ENCODE data around the gene MRPL1. TPM values are rescaled to one million over a fixed set of nuclear protein-coding genes. Genes with fewer than 3 reads are reported as not detected.
"Not testable (repeated sequence)": the region's sequence is repeated elsewhere in the genome, so short reads cannot be mapped to it uniquely, and the experiment has no call there.

MRPL1 gene
- total and polyA plus RNA-seq, 2 experiments from 2014 or later: 21.5 to 21.7 TPM

- H3K9me3 ChIP-seq (ENCODE audit: low read depth); H3K9me2 ChIP-seq (ENCODE audit: insufficient read depth); H3K4me1 ChIP-seq (ENCODE audit: insufficient read depth); H3K4me2 ChIP-seq (ENCODE audit: unreplicated experiment); H3K27ac ChIP-seq; H3K9ac ChIP-seq; H2AFZ ChIP-seq; H3F3A ChIP-seq (ENCODE audit: insufficient read depth); in situ Hi-C loops (cut with MboI); H3K79me2 ChIP-seq (ENCODE audit: insufficient read depth); H3K36me3 ChIP-seq (ENCODE audit: low read depth); H4K20me1 ChIP-seq (ENCODE audit: insufficient read depth); DNase-seq; H3K4me3 ChIP-seq; H3K27me3 ChIP-seq (replicated peaks; ENCODE audit: insufficient read depth): not testable (repeated sequence)
- 90 to 91% methylated on average over 11 to 31 of the region's 44 CpGs for WGBS, 2 experiments (ENCODE audit: low coverage in 1 of 2, low lambda C conversion rate in 2 of 2, missing lambda C conversion rate in 2 of 2)
Measured at GRCh38 chr4:77983612-77984311, 121.1 kb downstream of the MRPL1 start.

- H3K4me2 ChIP-seq (ENCODE audit: unreplicated experiment): no peak overlapping the region
- H3K9me3 ChIP-seq (ENCODE audit: low read depth): no peaks in the 10 kb centered on the region
- H3K9me2 ChIP-seq (ENCODE audit: insufficient read depth): no peaks in the 10 kb centered on the region
- no peak overlapping the region for H2AFZ ChIP-seq
- H4K20me1 ChIP-seq (ENCODE audit: insufficient read depth): no peaks in the 10 kb centered on the region
- no peak for DNase-seq
- no peaks in the 10 kb centered on the region for H3K79me2 ChIP-seq (ENCODE audit: insufficient read depth)
- H3K9ac ChIP-seq: no peak overlapping the region
- H3F3A ChIP-seq (ENCODE audit: insufficient read depth): peaks cover 5% of the 10 kb centered on the region; the same call in 1 of the 2 replicates
- H3K36me3 ChIP-seq (ENCODE audit: low read depth): no peaks in the 10 kb centered on the region
- in situ Hi-C loops (cut with MboI): no loop called here
- no peaks in the 10 kb centered on the region for H3K27me3 ChIP-seq (replicated peaks; ENCODE audit: insufficient read depth)
- H3K4me1 ChIP-seq (ENCODE audit: insufficient read depth): peaks cover 10% of the 10 kb centered on the region; the same call in 1 of the 2 replicates
- H3K27ac ChIP-seq: no peak overlapping the region
- TF ChIP-seq EZH2phosphoT487 (IDR thresholded peaks at IDR 0.05; ENCODE audit: insufficient read depth, low read depth): no peak
- no peak for TF ChIP-seq EZH2 (IDR thresholded peaks at IDR 0.05; ENCODE audit: insufficient read depth, poor library complexity, severe bottlenecking)
- H3K4me3 ChIP-seq: no peak overlapping the region
Measured at GRCh38 chr4:77989968-77990367, 127.3 kb downstream of the MRPL1 start.

GRCh38 chr4:77990456-77990855, 127.8 kb downstream of the MRPL1 start:
- peaks cover 10% of the 10 kb centered on the region; the same call in 1 of the 2 replicates for H3K4me1 ChIP-seq (ENCODE audit: insufficient read depth)
- no peak for TF ChIP-seq EZH2phosphoT487 (IDR thresholded peaks at IDR 0.05; ENCODE audit: insufficient read depth, low read depth)
- no peak for TF ChIP-seq EZH2 (IDR thresholded peaks at IDR 0.05; ENCODE audit: insufficient read depth, poor library complexity, severe bottlenecking)
- H3K4me3 ChIP-seq: no peak overlapping the region
- no peak overlapping the region for H3K4me2 ChIP-seq (ENCODE audit: unreplicated experiment)
- no peaks in the 10 kb centered on the region for H3K9me2 ChIP-seq (ENCODE audit: insufficient read depth)
- in situ Hi-C loops (cut with MboI): no loop called here
- no peaks in the 10 kb centered on the region for H4K20me1 ChIP-seq (ENCODE audit: insufficient read depth)
- H3K36me3 ChIP-seq (ENCODE audit: low read depth): no peaks in the 10 kb centered on the region
- H3K79me2 ChIP-seq (ENCODE audit: insufficient read depth): no peaks in the 10 kb centered on the region
- no peaks in the 10 kb centered on the region for H3K27me3 ChIP-seq (replicated peaks; ENCODE audit: insufficient read depth)
- H3K9me3 ChIP-seq (ENCODE audit: low read depth): no peaks in the 10 kb centered on the region
- peaks cover 5% of the 10 kb centered on the region; the same call in 1 of the 2 replicates for H3F3A ChIP-seq (ENCODE audit: insufficient read depth)
- H3K27ac ChIP-seq: no peak overlapping the region
- no peak overlapping the region for H2AFZ ChIP-seq
- H3K9ac ChIP-seq: no peak overlapping the region
- DNase-seq: peak; percentile 63

- DNase-seq: peak; percentile 9
- Histone ChIP-seq H3K27me3 (replicated peaks; ENCODE audit: insufficient read depth) (no peaks in the 10 kb centered on the region), H3F3A (ENCODE audit: insufficient read depth) (peaks cover 5% of the 10 kb centered on the region; the same call in 1 of the 2 replicates), H3K9ac (no peak overlapping the region), H3K9me3 (ENCODE audit: low read depth) (no peaks in the 10 kb centered on the region), H3K27ac (no peak overlapping the region), H3K4me3 (no peak overlapping the region), H2AFZ (no peak overlapping the region), H3K79me2 (ENCODE audit: insufficient read depth) (no peaks in the 10 kb centered on the region), H4K20me1 (ENCODE audit: insufficient read depth) (no peaks in the 10 kb centered on the region), H3K4me1 (ENCODE audit: insufficient read depth) (peaks cover 10% of the 10 kb centered on the region; the same call in 1 of the 2 replicates), H3K36me3 (ENCODE audit: low read depth) (no peaks in the 10 kb centered on the region), H3K4me2 (ENCODE audit: unreplicated experiment) (no peak overlapping the region), H3K9me2 (ENCODE audit: insufficient read depth) (no peaks in the 10 kb centered on the region)
- WGBS, 2 experiments (ENCODE audit: low coverage in 1 of 2, low lambda C conversion rate in 2 of 2, missing lambda C conversion rate in 2 of 2): 23 to 42% methylated on average over 2 of the region's 2 CpGs
- no peak for TF ChIP-seq EZH2phosphoT487 (IDR thresholded peaks at IDR 0.05; ENCODE audit: insufficient read depth, low read depth)
- TF ChIP-seq EZH2 (IDR thresholded peaks at IDR 0.05; ENCODE audit: insufficient read depth, poor library complexity, severe bottlenecking): no peak
- in situ Hi-C loops (cut with MboI): no loop called here
Measured at GRCh38 chr4:77990904-77991358, 128.3 kb downstream of the MRPL1 start.

- Histone ChIP-seq H3K4me2 (ENCODE audit: unreplicated experiment) (no peak overlapping the region), H3K9ac (no peak overlapping the region), H3F3A (ENCODE audit: insufficient read depth) (peaks cover 5% of the 10 kb centered on the region; the same call in 1 of the 2 replicates), H4K20me1 (ENCODE audit: insufficient read depth) (no peaks in the 10 kb centered on the region), H3K4me1 (ENCODE audit: insufficient read depth) (peaks cover 10% of the 10 kb centered on the region; the same call in 1 of the 2 replicates), H3K79me2 (ENCODE audit: insufficient read depth) (no peaks in the 10 kb centered on the region), H3K9me3 (ENCODE audit: low read depth) (no peaks in the 10 kb centered on the region), H3K27ac (no peak overlapping the region), H2AFZ (no peak overlapping the region), H3K4me3 (no peak overlapping the region), H3K36me3 (ENCODE audit: low read depth) (no peaks in the 10 kb centered on the region), H3K9me2 (ENCODE audit: insufficient read depth) (no peaks in the 10 kb centered on the region), H3K27me3 (replicated peaks; ENCODE audit: insufficient read depth) (no peaks in the 10 kb centered on the region)
- no peak for DNase-seq
- in situ Hi-C loops (cut with MboI): no loop called here
- 100% methylated on average over 1 of the region's 1 CpG for WGBS, 2 experiments (ENCODE audit: low coverage in 1 of 2, low lambda C conversion rate in 2 of 2, missing lambda C conversion rate in 2 of 2)
- TF ChIP-seq EZH2 (IDR thresholded peaks at IDR 0.05; ENCODE audit: insufficient read depth, poor library complexity, severe bottlenecking) (no peak), EZH2phosphoT487 (IDR thresholded peaks at IDR 0.05; ENCODE audit: insufficient read depth, low read depth) (no peak)
Measured at GRCh38 chr4:77992581-77992980, 130.0 kb downstream of the MRPL1 start.
